RWPE1 (cell line): ENCODE data around the gene SNED1.

Experiments
- CTCF ChIA-PET: fragments of 350-600 bp; sonication (Branson Sonifier 250); formaldehyde crosslinking; extraction: SDS; loops from one replicate; lab custom pipeline; 2021; lab: Yijun Ruan, JAX
- POLR2A ChIA-PET: fragments of 400-600 bp; formaldehyde crosslinking; extraction: SDS; loops from one replicate; lab custom pipeline; 2020; ENCODE audit warnings: antibody characterized with exemption; ENCODE audit not compliant: low non-redundant PET; lab: Yijun Ruan, JAX
- DNase-seq: peaks from one replicate; pipeline ENCODE4 v3.0.0; 2012; ENCODE audit warnings: low spot score
- H3K27ac ChIP-seq: fragments of 450-650 bp; 2 replicates; pipeline ENCODE4 v1.5.1; 2017
- CTCF ChIP-seq: fragments of 450-650 bp; conservative IDR thresholded peaks from 2 replicates; pipeline ENCODE4 v1.5.1; 2017; ENCODE audit warnings: low read depth, mild to moderate bottlenecking

The SNED1 gene

GRCh38 chr2:240988571-240989271, 9.7 kb upstream of the SNED1 start:
- ChIA-PET POLR2A (no interaction called here), CTCF (interaction anchor here (3.3 kb wide), 1 partner anchor 138 kb away, joined by 9 read pairs; no protein-coding TSS in a partner anchor)
- TF ChIP-seq CTCF, result no peak
- H3K27ac ChIP-seq, result peak overlapping the region; percentile 73; the same call in 1 of the 2 replicates
- no peak for DNase-seq

- ChIA-PET POLR2A (no interaction called here), CTCF (interaction anchor here (0.6 to 3.3 kb wide), 2 partner anchors 70 to 138 kb away, joined by 3 to 9 read pairs; no protein-coding TSS in a partner anchor)
- no peak; the same call in 1 of the 2 replicates for TF ChIP-seq CTCF
- no peak for DNase-seq
- no peak overlapping the region; the same call in 1 of the 2 replicates for H3K27ac ChIP-seq
Measured at GRCh38 chr2:240989451-240990265, 8.8 kb upstream of the SNED1 start.

- CTCF ChIA-PET, result interaction anchor here (0.5 to 3.3 kb wide), 3 partner anchors 71 to 139 kb away, joined by 3 to 9 read pairs (median 3); no protein-coding TSS in a partner anchor
- no peak for DNase-seq
- POLR2A ChIA-PET, result no interaction called here
- no peak for TF ChIP-seq CTCF
- H3K27ac ChIP-seq, result no peak overlapping the region; the same call in 1 of the 2 replicates
Measured at GRCh38 chr2:240990266-240990529, 8.2 kb upstream of the SNED1 start.

- ChIA-PET CTCF (interaction anchor here (0.5 to 3.3 kb wide), 4 partner anchors 60 to 140 kb away, joined by 3 to 9 read pairs (median 3); partner anchors contain the start of gene AGXT), POLR2A (no interaction called here)
- TF ChIP-seq CTCF, result no peak
- peak overlapping the region; percentile 84 for H3K27ac ChIP-seq
- DNase-seq, result no peak
Measured at GRCh38 chr2:240990726-240991377, 7.6 kb upstream of the SNED1 start.

GRCh38 chr2:240991378-240992263, 6.8 kb upstream of the SNED1 start:
- POLR2A ChIA-PET, result no interaction called here
- peak; percentile 69 for DNase-seq
- H3K27ac ChIP-seq, result peak overlapping the region; percentile 84
- no peak for TF ChIP-seq CTCF
- CTCF ChIA-PET, result interaction anchor here (0.6 to 0.8 kb wide), 3 partner anchors 8 to 182 kb away, joined by 3 to 5 read pairs (median 3); partner anchors contain the start of gene AGXT
